DND-41 (cell line): Measurements from ENCODE around the gene FMO4.
"Not testable (repeated sequence)": the region's sequence is repeated elsewhere in the genome, so short reads cannot be mapped to it uniquely, and the experiment has no call there.

Experiments used
- ATAC-seq: fragments of 200-7000 bp; cut with Tn5 transposase; 3 replicates; pipeline ENCODE4 v1.9.1; 2021; ENCODE audit warnings: low read depth; ENCODE audit not compliant: insufficient read depth
- DNase-seq: peaks from one replicate; pipeline ENCODE4 v3.0.0-alpha.2; 2020
- H2AFZ ChIP-seq: 2 replicates; pipeline ENCODE4 v1.6.0; 2012; ENCODE audit warnings: low read depth, low read length
- H3K27ac ChIP-seq: 2 replicates; pipeline ENCODE4 v1.5.1; 2012; ENCODE audit warnings: low read length, inconsistent platforms
- H3K27me3 ChIP-seq: fragments of 200-600 bp; sonication (generic); 2 replicates; pipeline ENCODE4 v1.6.0; 2012; ENCODE audit warnings: low read length, mild to moderate bottlenecking, inconsistent platforms; ENCODE audit not compliant: insufficient read depth, poor library complexity
- H3K36me3 ChIP-seq: 2 replicates; pipeline ENCODE4 v1.5.1; 2012; ENCODE audit warnings: low read length, inconsistent platforms; ENCODE audit not compliant: insufficient read depth
- H3K4me1 ChIP-seq: 2 replicates; pipeline ENCODE4 v1.5.1; 2012; ENCODE audit warnings: mild to moderate bottlenecking, low read length; ENCODE audit not compliant: insufficient read depth
- H3K4me2 ChIP-seq: 2 replicates; pipeline ENCODE4 v1.6.0; 2012; ENCODE audit warnings: mild to moderate bottlenecking, moderate library complexity, low read length, inconsistent platforms; ENCODE audit not compliant: insufficient read depth
- H3K4me3 ChIP-seq, 2 experiments: fragments of 200-600 bp in 1 of 2; shearing (Covaris generic) in 1 of 2; 2 replicates each; pipeline ENCODE4 v1.5.1; 2012 to 2016; ENCODE audit warnings: inconsistent platforms in 2 of 2, low read length in 2 of 2, mild to moderate bottlenecking in 2 of 2, low read depth in 1 of 2, moderate library complexity in 1 of 2
- H3K79me2 ChIP-seq: 2 replicates; pipeline ENCODE4 v1.6.0; 2012; ENCODE audit warnings: low read length, inconsistent platforms; ENCODE audit not compliant: insufficient read depth
- H3K9ac ChIP-seq: 2 replicates; pipeline ENCODE4 v1.6.0; 2012; ENCODE audit warnings: low read depth, mild to moderate bottlenecking, inconsistent platforms, low read length, moderate library complexity
- H3K9me3 ChIP-seq: 2 replicates; pipeline ENCODE4 v1.5.1; 2012; ENCODE audit warnings: low read length, moderate library complexity, mild to moderate bottlenecking, inconsistent platforms; ENCODE audit not compliant: insufficient read depth, severe bottlenecking
- H4K20me1 ChIP-seq: 2 replicates; pipeline ENCODE4 v1.6.0; 2012; ENCODE audit warnings: low read length; ENCODE audit not compliant: insufficient read depth
- EZH2 ChIP-seq: IDR thresholded peaks from 3 replicates; pipeline ENCODE4 v1.6.1; 2012; ENCODE audit warnings: borderline replicate concordance, low read depth, mild to moderate bottlenecking, moderate library complexity, low read length, inconsistent platforms; ENCODE audit not compliant: severe bottlenecking
- TF ChIP-seq, protein P1 (sequence below): IDR thresholded peaks from 2 replicates; pipeline ENCODE4 v1.5.1; 2012; ENCODE audit warnings: borderline replicate concordance, low read length, moderate library complexity, mild to moderate bottlenecking; ENCODE audit not compliant: poor library complexity, severe bottlenecking; ENCODE audit errors: extremely low read depth

The FMO4 gene

DNA sequence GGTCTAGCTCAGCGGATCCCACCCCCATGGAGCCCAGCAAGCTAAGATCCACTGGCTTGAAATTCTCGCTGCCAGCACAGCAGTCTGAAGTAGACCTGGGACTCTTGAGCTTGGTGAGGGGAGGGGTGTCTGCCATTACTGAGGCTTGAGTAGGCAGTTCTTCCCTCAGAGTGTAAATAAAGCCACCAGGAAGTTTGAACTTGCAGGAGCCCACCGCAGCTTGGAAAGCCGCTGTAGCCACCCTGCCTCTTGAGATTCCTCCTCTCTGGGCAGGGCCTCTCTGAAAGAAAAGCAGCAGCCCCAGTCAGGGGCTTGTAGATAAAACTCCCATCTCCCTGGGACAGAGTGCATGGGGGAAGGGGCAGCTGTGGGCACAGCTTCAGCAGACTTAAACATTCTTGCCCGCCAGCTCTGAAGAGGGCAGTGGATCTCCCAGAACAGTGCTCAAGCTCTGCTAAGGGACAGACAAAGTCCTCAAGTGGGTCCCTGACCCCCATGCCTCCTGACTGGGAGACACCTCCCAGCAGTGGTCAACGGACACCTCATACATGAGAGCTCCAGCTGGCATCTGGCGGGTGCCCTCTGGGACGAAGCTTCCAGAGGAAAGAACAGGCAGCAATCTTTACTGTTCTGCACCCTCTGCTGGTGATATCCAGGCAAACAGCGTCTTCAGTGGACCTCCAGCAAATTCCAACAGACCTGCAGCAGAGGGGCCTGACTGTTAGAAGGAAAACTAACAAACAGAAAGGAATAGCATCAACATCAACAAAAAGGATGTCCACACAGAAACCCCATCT, 45.9 kb downstream of the FMO4 start:
- H3K9ac ChIP-seq, DNase-seq, ATAC-seq: not testable (repeated sequence)

GRCh38 chr1:171366085-171366484, 52.1 kb downstream of the FMO4 start:
- Histone ChIP-seq H4K20me1 (no peaks in the 10 kb centered on the region), H3K4me2 (no peak overlapping the region)

More for the DNA sequence above, 45.9 kb downstream of the FMO4 start:
- H3K4me3 ChIP-seq, H2AFZ ChIP-seq, H3K4me2 ChIP-seq, H3K4me1 ChIP-seq, H3K27me3 ChIP-seq, H3K27ac ChIP-seq, H3K79me2 ChIP-seq, H4K20me1 ChIP-seq, H3K36me3 ChIP-seq, H3K9me3 ChIP-seq: not testable (repeated sequence)

DNA sequence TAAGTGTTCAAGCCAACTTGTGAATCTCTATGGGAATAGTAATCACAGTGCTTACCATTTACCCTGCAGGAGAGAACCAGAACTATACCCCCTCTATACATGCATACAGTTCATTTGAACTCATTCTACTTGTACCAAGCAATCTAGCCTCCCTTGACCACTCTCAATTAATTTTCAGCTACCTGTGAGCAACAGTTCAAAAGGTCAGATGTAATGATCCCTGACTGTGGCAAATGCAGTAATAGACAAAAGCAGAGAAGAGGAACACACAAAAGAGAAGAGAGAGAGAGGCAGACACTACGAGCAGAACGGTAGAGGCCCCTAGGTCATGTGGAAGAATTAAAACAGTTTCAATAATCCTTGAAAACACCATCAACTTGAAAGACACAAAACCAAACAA, 52.8 kb downstream of the FMO4 start:
- no peak overlapping the region for H3K4me3 ChIP-seq
- ATAC-seq (no peak), DNase-seq (no peak)
- no peak overlapping the region for H3K4me2 ChIP-seq
- H3K9ac ChIP-seq: no peak overlapping the region
- no peak overlapping the region for H3K27ac ChIP-seq
- no peaks in the 10 kb centered on the region for H3K36me3 ChIP-seq
- no peaks in the 10 kb centered on the region for H4K20me1 ChIP-seq
- no peaks in the 10 kb centered on the region for H3K27me3 ChIP-seq
- H3K79me2 ChIP-seq: no peaks in the 10 kb centered on the region
- no peak overlapping the region for H2AFZ ChIP-seq
- no peak for TF ChIP-seq EZH2
- TF ChIP-seq, protein P1, sequence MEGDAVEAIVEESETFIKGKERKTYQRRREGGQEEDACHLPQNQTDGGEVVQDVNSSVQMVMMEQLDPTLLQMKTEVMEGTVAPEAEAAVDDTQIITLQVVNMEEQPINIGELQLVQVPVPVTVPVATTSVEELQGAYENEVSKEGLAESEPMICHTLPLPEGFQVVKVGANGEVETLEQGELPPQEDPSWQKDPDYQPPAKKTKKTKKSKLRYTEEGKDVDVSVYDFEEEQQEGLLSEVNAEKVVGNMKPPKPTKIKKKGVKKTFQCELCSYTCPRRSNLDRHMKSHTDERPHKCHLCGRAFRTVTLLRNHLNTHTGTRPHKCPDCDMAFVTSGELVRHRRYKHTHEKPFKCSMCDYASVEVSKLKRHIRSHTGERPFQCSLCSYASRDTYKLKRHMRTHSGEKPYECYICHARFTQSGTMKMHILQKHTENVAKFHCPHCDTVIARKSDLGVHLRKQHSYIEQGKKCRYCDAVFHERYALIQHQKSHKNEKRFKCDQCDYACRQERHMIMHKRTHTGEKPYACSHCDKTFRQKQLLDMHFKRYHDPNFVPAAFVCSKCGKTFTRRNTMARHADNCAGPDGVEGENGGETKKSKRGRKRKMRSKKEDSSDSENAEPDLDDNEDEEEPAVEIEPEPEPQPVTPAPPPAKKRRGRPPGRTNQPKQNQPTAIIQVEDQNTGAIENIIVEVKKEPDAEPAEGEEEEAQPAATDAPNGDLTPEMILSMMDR: no peak
- H3K4me1 ChIP-seq: no peaks in the 10 kb centered on the region
- no peaks in the 10 kb centered on the region for H3K9me3 ChIP-seq

More at GRCh38 chr1:171366085-171366484, 52.1 kb downstream of the FMO4 start:
- Histone ChIP-seq H3K27me3 (no peaks in the 10 kb centered on the region), H2AFZ (no peak overlapping the region), H3K79me2 (no peaks in the 10 kb centered on the region), H3K9me3 (no peaks in the 10 kb centered on the region), H3K4me3 (no peak overlapping the region), H3K36me3 (no peaks in the 10 kb centered on the region), H3K27ac (no peak overlapping the region), H3K9ac (no peak overlapping the region), H3K4me1 (no peaks in the 10 kb centered on the region)
- no peak for DNase-seq
- TF ChIP-seq, protein P1: no peak
- no peak for TF ChIP-seq EZH2
- no peak for ATAC-seq

GRCh38 chr1:171367436-171367835, 53.5 kb downstream of the FMO4 start:
- no peak overlapping the region for H3K9ac ChIP-seq
- no peak for TF ChIP-seq EZH2
- TF ChIP-seq, protein P1: no peak
- no peak for DNase-seq
- no peak overlapping the region for H2AFZ ChIP-seq
- no peaks in the 10 kb centered on the region for H4K20me1 ChIP-seq
- ATAC-seq: no peak
- H3K36me3 ChIP-seq: no peaks in the 10 kb centered on the region
- no peaks in the 10 kb centered on the region for H3K27me3 ChIP-seq
- H3K27ac ChIP-seq: no peak overlapping the region
- H3K4me2 ChIP-seq: no peak overlapping the region
- H3K4me3 ChIP-seq: no peak overlapping the region
- no peaks in the 10 kb centered on the region for H3K4me1 ChIP-seq
- H3K79me2 ChIP-seq: no peaks in the 10 kb centered on the region
- no peaks in the 10 kb centered on the region for H3K9me3 ChIP-seq
